HepG2 (cell line): Measurements from ENCODE around the gene GATD1. TPM values are rescaled to one million over a fixed set of nuclear protein-coding genes. Genes with fewer than 3 reads are reported as not detected.
A peak's percentile ranks its signal among the peaks of the same experiment; 100 is the strongest.

Experiments
- AGO1 ChIP-seq: fragments of 200-400 bp; formaldehyde crosslinking; IDR thresholded peaks from 2 replicates; pipeline ENCODE4 v1.6.1; 2017; ENCODE audit warnings: mild to moderate bottlenecking, low read depth, low read length, moderate library complexity; ENCODE audit not compliant: poor library complexity, severe bottlenecking
- AHR ChIP-seq: IDR thresholded peaks from 2 replicates; pipeline ENCODE4 v1.6.1; 2018; ENCODE audit warnings: missing genetic modification reagents, missing compliant biosample characterization
- BRD4 ChIP-seq: sonication (generic); formaldehyde crosslinking; IDR thresholded peaks from 2 replicates; pipeline ENCODE4 v1.4.0; 2020; ENCODE audit warnings: missing genetic modification reagents
- CEBPG ChIP-seq: IDR thresholded peaks from 2 replicates; pipeline ENCODE4 v1.6.1; 2016
- HES4 ChIP-seq: sonication (generic); formaldehyde crosslinking; IDR thresholded peaks from 2 replicates; pipeline ENCODE4 v1.9.0; 2021; ENCODE audit warnings: mild to moderate bottlenecking, missing genetic modification reagents, borderline replicate concordance
- HNF4A ChIP-seq: sonication (generic); formaldehyde crosslinking; IDR thresholded peaks from 2 replicates; pipeline ENCODE4 v1.4.0; 2020; ENCODE audit warnings: missing genetic modification reagents
- HOXA3 ChIP-seq: sonication (generic); formaldehyde crosslinking; IDR thresholded peaks from 2 replicates; pipeline ENCODE4 v1.5.0; 2020; ENCODE audit warnings: missing genetic modification reagents
- IRF2 ChIP-seq: IDR thresholded peaks from 2 replicates; pipeline ENCODE4 v1.6.1; 2018; ENCODE audit warnings: missing genetic modification reagents, missing compliant biosample characterization
- NFE2L2 ChIP-seq: fragments of 150-350 bp; IDR thresholded peaks from 2 replicates; pipeline ENCODE4 v1.6.1; 2014; ENCODE audit warnings: low read length
- NFYB ChIP-seq: sonication (generic); formaldehyde crosslinking; IDR thresholded peaks from 2 replicates; pipeline ENCODE4 v1.4.0; 2020; ENCODE audit warnings: missing genetic modification reagents
- NR2F6 ChIP-seq, 2 experiments: IDR thresholded peaks; 2 replicates each; pipeline ENCODE4 v1.6.1; 2016; ENCODE audit warnings: antibody characterized with exemption in 1 of 2, mild to moderate bottlenecking in 1 of 2
- RBM22 ChIP-seq: fragments of 200-400 bp; formaldehyde crosslinking; optimal IDR thresholded peaks from 2 replicates; pipeline ENCODE3; 2017; ENCODE audit warnings: mild to moderate bottlenecking, low read length, moderate library complexity
- SP1 ChIP-seq, 2 experiments: fragments of 450-650 bp in 1 of 2; sonication (generic) in 1 of 2; formaldehyde crosslinking in 1 of 2; IDR thresholded peaks; 2 replicates each; pipeline versions ENCODE4 v1.4.0 to v1.6.1; 2016 to 2020; ENCODE audit warnings: missing genetic modification reagents in 1 of 2
- SP2 ChIP-seq: sonication (generic); formaldehyde crosslinking; IDR thresholded peaks from 2 replicates; pipeline ENCODE4 v1.5.1; 2020; ENCODE audit warnings: mild to moderate bottlenecking, missing genetic modification reagents
- SRF ChIP-seq: IDR thresholded peaks from 2 replicates; pipeline ENCODE4 v1.6.1; 2011; ENCODE audit warnings: mild to moderate bottlenecking, low read depth, low read length, moderate library complexity
- TEAD3 ChIP-seq: optimal IDR thresholded peaks from 2 replicates; pipeline ENCODE3; 2016; ENCODE audit warnings: borderline replicate concordance
- ZBTB7A ChIP-seq: sonication (generic); formaldehyde crosslinking; IDR thresholded peaks from 2 replicates; pipeline ENCODE4 v1.8.0; 2022; ENCODE audit warnings: mild to moderate bottlenecking, missing genetic modification reagents
- ZFP1 ChIP-seq: IDR thresholded peaks from 2 replicates; pipeline ENCODE4 v1.6.1; 2016
- ZFYVE20 ChIP-seq: sonication (generic); formaldehyde crosslinking; IDR thresholded peaks from 2 replicates; pipeline ENCODE4 v1.8.0; 2023; ENCODE audit warnings: low read depth, mild to moderate bottlenecking, moderate library complexity, missing genetic modification reagents, borderline replicate concordance
- ZNF121 ChIP-seq: sonication (generic); formaldehyde crosslinking; IDR thresholded peaks from 2 replicates; pipeline ENCODE4 v1.5.0; 2020; ENCODE audit warnings: mild to moderate bottlenecking, missing genetic modification reagents
- ZNF563 ChIP-seq: sonication (generic); formaldehyde crosslinking; IDR thresholded peaks from 2 replicates; pipeline ENCODE4 v1.8.0; 2022; ENCODE audit warnings: mild to moderate bottlenecking, moderate library complexity, missing genetic modification reagents
- ZNF614 ChIP-seq: IDR thresholded peaks from 2 replicates; pipeline ENCODE4 v1.6.1; 2018; ENCODE audit warnings: missing biosample characterization, missing genetic modification reagents, inconsistent platforms, borderline replicate concordance
- ZNF761 ChIP-seq: sonication (generic); formaldehyde crosslinking; conservative IDR thresholded peaks from 2 replicates; pipeline ENCODE4 v1.4.0; 2020; ENCODE audit warnings: mild to moderate bottlenecking, missing genetic modification reagents
- ZNF768 ChIP-seq: sonication (generic); formaldehyde crosslinking; IDR thresholded peaks from 2 replicates; pipeline ENCODE4 v1.4.0; 2020; ENCODE audit warnings: missing genetic modification reagents
- ZNF788 ChIP-seq: sonication (generic); formaldehyde crosslinking; IDR thresholded peaks from 2 replicates; pipeline ENCODE4 v1.5.0; 2020; ENCODE audit warnings: mild to moderate bottlenecking, missing genetic modification reagents, borderline replicate concordance
- ZNF883 ChIP-seq: sonication (generic); formaldehyde crosslinking; IDR thresholded peaks from 2 replicates; pipeline ENCODE4 v1.5.1; 2020; ENCODE audit warnings: mild to moderate bottlenecking, missing genetic modification reagents; ENCODE audit errors: not compliant biosample characterization
- ZSCAN12 ChIP-seq: sonication (generic); formaldehyde crosslinking; IDR thresholded peaks from 2 replicates; pipeline ENCODE4 v1.9.0; 2021; ENCODE audit warnings: mild to moderate bottlenecking, missing genetic modification reagents
- ZSCAN25 ChIP-seq: sonication (generic); formaldehyde crosslinking; IDR thresholded peaks from 2 replicates; pipeline ENCODE4 v1.8.0; 2022; ENCODE audit warnings: mild to moderate bottlenecking, missing genetic modification reagents
- polyA plus RNA-seq, 8 experiments: library from polyadenylated mRNA; depleted of rRNA in 3 of 8; stranded (reverse) in 7 of 8; unstranded in 1 of 8; fragments of >200 nt; fragmentation: Illumina TruSeq in 4 of 8; extraction: Trizol in 4 of 8; gene quantifications; 2 replicates each; pipeline versions ENCODE4 v1.2.1 to v1.2.3, GENCODE V29; 2011 to 2016; ENCODE audit warnings: low read depth in 4 of 8, missing spikeins in 1 of 8, mixed read lengths in 1 of 8; ENCODE audit not compliant: insufficient read depth in 1 of 8
- total RNA-seq, 5 experiments: library from RNA; depleted of rRNA; stranded (reverse); fragments of >200 nt; fragmentation: Illumina TruSeq; extraction: Trizol; gene quantifications; 2 replicates each; pipeline ENCODE4 v1.2.3, GENCODE V29; 2016; ENCODE audit warnings: low read depth in 1 of 5
- TF ChIP-seq, protein P1 (sequence below): IDR thresholded peaks from 2 replicates; pipeline ENCODE4 v1.6.1; 2016

The GATD1 gene
- total and polyA plus RNA-seq, 2 of the 13 experiments (the other 11 are each of a cell fraction or from before 2014, with no cell fraction given): 31.3 to 60.5 TPM

DNA sequence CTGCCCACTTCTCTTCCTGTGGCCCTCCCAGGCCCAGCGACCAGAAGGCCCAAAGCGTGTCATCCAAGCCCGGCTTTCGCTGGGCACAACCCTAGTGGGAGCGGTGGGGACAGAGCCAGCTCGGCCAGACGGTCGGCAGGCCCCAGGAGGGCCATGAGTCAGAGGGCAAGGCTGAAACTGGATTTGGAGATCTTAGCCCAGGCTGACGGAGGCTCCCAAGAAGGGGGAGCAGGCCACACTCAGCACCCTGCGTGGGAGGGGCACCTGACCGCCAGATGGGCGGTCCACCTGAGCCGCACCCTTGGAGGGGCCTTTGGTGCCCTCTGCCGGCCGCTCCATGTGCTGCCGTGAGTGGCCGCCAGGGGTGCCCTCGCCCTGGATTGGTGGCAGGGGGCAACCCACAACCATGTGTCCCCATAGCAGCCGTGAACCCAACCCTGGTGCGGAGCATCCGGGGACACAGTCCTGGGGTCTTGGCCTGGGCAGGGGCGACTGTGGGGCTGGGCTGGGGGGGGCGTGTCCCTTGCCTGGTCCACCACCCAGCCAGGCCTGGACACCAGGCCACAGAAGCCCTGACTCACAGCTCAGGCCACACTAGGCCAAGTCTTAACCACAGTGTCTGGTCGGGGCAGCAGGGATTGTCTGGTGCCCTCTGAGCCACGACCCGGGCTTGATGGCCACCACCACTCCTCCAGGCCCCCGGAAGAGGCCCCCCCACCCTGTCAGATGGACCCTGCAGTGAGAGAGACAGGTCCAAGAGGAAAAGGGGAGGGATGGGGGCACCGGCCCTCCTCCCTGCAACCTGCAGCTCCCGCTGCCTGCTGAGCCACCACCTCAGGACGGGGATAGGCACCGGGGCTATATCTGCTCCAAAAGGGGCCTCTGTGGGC, 49.2 kb downstream of the GATD1 start (continued):
- TF ChIP-seq, protein P1, sequence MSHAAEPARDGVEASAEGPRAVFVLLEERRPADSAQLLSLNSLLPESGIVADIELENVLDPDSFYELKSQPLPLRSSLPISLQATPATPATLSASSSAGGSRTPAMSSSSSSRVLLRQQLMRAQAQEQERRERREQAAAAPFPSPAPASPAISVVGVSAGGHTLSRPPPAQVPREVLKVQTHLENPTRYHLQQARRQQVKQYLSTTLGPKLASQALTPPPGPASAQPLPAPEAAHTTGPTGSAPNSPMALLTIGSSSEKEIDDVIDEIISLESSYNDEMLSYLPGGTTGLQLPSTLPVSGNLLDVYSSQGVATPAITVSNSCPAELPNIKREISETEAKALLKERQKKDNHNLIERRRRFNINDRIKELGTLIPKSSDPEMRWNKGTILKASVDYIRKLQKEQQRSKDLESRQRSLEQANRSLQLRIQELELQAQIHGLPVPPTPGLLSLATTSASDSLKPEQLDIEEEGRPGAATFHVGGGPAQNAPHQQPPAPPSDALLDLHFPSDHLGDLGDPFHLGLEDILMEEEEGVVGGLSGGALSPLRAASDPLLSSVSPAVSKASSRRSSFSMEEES (CRISPR knock-in tag): peak; percentile 44
- TF ChIP-seq HNF4A (CRISPR knock-in tag): peak; percentile 29
- TF ChIP-seq HOXA3 (CRISPR knock-in tag): peak; percentile 68
- TF ChIP-seq ZNF121 (CRISPR knock-in tag): peak; percentile 60; the same call in 1 of the 2 replicates
- peak; percentile 25; the same call in 1 of the 2 replicates for TF ChIP-seq ZNF563
- no peak for TF ChIP-seq CEBPG (CRISPR knock-in tag)
- TF ChIP-seq ZNF883: peak; percentile 56
- 0 out of 2 replicates have a peak, but pooled peaks have one; percentile 15 for TF ChIP-seq BRD4 (CRISPR knock-in tag)
- peak; percentile 29 for TF ChIP-seq RBM22
- TF ChIP-seq ZSCAN12 (CRISPR knock-in tag): no peak
- TF ChIP-seq IRF2 (CRISPR knock-in tag): peak; percentile 83
- TF ChIP-seq NFYB (CRISPR knock-in tag): 0 out of 2 replicates have a peak, but pooled peaks have one; percentile 30
- TF ChIP-seq ZFP1: 0 out of 2 replicates have a peak, but pooled peaks have one; percentile 27
- peak; percentile 86; the same call in 1 of the 2 replicates for TF ChIP-seq HES4 (CRISPR knock-in tag)
- TF ChIP-seq AGO1: peak; percentile 71
- TF ChIP-seq AHR (CRISPR knock-in tag): no peak
- no peak for TF ChIP-seq TEAD3 (CRISPR knock-in tag)
- peak; percentile 85; the same call in 1 of the 2 replicates for TF ChIP-seq ZBTB7A (CRISPR knock-in tag)
- TF ChIP-seq ZNF788 (CRISPR knock-in tag): peak; percentile 65; the same call in 1 of the 2 replicates
- TF ChIP-seq SP2 (CRISPR knock-in tag): peak; percentile 34; the same call in 1 of the 2 replicates
- TF ChIP-seq ZNF768 (CRISPR knock-in tag): peak; percentile 35; the same call in 1 of the 2 replicates
- no peak for TF ChIP-seq NFE2L2
- TF ChIP-seq ZFYVE20: no peak
- TF ChIP-seq ZNF761 (CRISPR knock-in tag): no peak
- 0 out of 2 replicates have a peak, but pooled peaks have one; percentile 38 for TF ChIP-seq ZSCAN25 (CRISPR knock-in tag)
- peak; percentile 36; the same call in 1 of the 2 replicates for TF ChIP-seq ZNF614 (CRISPR knock-in tag)
- no peak for TF ChIP-seq SP1 (IDR thresholded peaks at IDR 0.05)
- peak; percentile 72 for TF ChIP-seq SP1 (CRISPR knock-in tag; IDR thresholded peaks at IDR 0.05)
- TF ChIP-seq NR2F6 (IDR thresholded peaks at IDR 0.05): no peak
- TF ChIP-seq NR2F6 (CRISPR knock-in tag; IDR thresholded peaks at IDR 0.05): peak; percentile 43; the same call in 1 of the 2 replicates
- TF ChIP-seq SRF: no peak
